K562 (cell line): ENCODE measurements around the gene PANX1. TPM values are rescaled to one million over a fixed set of nuclear protein-coding genes. Genes with fewer than 3 reads are reported as not detected.

Source experiments
- ATAC-seq: fragments of 200-7000 bp; cut with Tn5 transposase; 3 replicates; pipeline ENCODE4 v1.9.1; 2020; ENCODE audit warnings: moderate library complexity
- BruUV-seq: library from RNA; stranded (reverse); fragments of 400-500 nt; replicated peaks from 2 replicates; lab custom pipeline; 2021; lab: Mats Ljungman, UMichigan
- CTCF ChIA-PET: fragments of 300-600 bp; formaldehyde crosslinking; extraction: SDS; loops from one replicate; lab custom pipeline; 2021; ENCODE audit warnings: low intra/inter-chr PET ratio; lab: Yijun Ruan, JAX
- POLR2A ChIA-PET: fragments of 300-600, 350-650 bp; sonication (Branson Sonifier 250); formaldehyde crosslinking; extraction: SDS; loops from one replicate; lab custom pipeline; 2021; ENCODE audit warnings: antibody characterized with exemption, inconsistent platforms; lab: Yijun Ruan, JAX
- DNase-seq, 4 experiments: peaks; one replicate each; pipeline versions ENCODE4 v3.0.0 to v3.0.0-alpha.2; 2011 to 2018; ENCODE audit warnings: low spot score in 3 of 4, mixed read lengths in 3 of 4; ENCODE audit errors: extremely low read depth in 1 of 4
- FAIRE-seq: peaks from 2 replicates; lab custom pipeline; 2011; peaks lifted over from hg19 to GRCh38; lab: Jason Lieb, UNC
- H2AFZ ChIP-seq: 2 replicates; pipeline ENCODE4 v1.6.0; 2011; ENCODE audit warnings: low read depth, low read length, control low read depth, inconsistent platforms
- H3K27ac ChIP-seq: fragments of 200-600 bp; 3 replicates; pipeline ENCODE4 v1.8.0; 2011; ENCODE audit warnings: low read depth, mild to moderate bottlenecking, control low read depth, inconsistent platforms, low read length, moderate library complexity, mixed read lengths; ENCODE audit errors: extremely low read depth
- H3K27me3 ChIP-seq, 2 experiments: fragments of 300-600 bp in 1 of 2; 2 replicates in 1 of 2; 3 replicates in 1 of 2; pipeline versions ENCODE4 v1.6.0 to v1.8.0; 2011; ENCODE audit warnings: inconsistent platforms in 2 of 2, low read length in 2 of 2, mild to moderate bottlenecking in 1 of 2, mixed read lengths in 1 of 2, moderate library complexity in 1 of 2; ENCODE audit not compliant: control insufficient read depth in 2 of 2, insufficient read depth in 2 of 2
- H3K36me3 ChIP-seq: fragments of 300-600 bp; 3 replicates; pipeline ENCODE4 v1.8.0; 2011; ENCODE audit warnings: mild to moderate bottlenecking, low read length, inconsistent platforms; ENCODE audit not compliant: control insufficient read depth, insufficient read depth
- H3K4me1 ChIP-seq, 2 experiments: fragments of 200-600 bp in 1 of 2; replicated peaks in 1 of 2; 2 replicates in 1 of 2; 3 replicates in 1 of 2; pipeline versions ENCODE4 v1.5.1 to v1.8.0; 2011; ENCODE audit warnings: inconsistent platforms in 2 of 2, low read length in 2 of 2, mild to moderate bottlenecking in 1 of 2, mixed read lengths in 1 of 2, moderate library complexity in 1 of 2; ENCODE audit not compliant: control insufficient read depth in 2 of 2, insufficient read depth in 2 of 2
- H3K4me2 ChIP-seq: 2 replicates; pipeline ENCODE4 v1.6.1; 2011; ENCODE audit warnings: low read length, control low read depth, inconsistent platforms, mixed read lengths; ENCODE audit not compliant: insufficient read depth
- H3K4me3 ChIP-seq: fragments of 200-600 bp; sonication (generic), shearing (Covaris generic); 2 replicates; pipeline ENCODE4 v1.5.1; 2016; ENCODE audit warnings: control low read depth, inconsistent platforms
- H3K79me2 ChIP-seq: fragments of 200-600 bp; 3 replicates; pipeline ENCODE4 v1.8.0; 2011; ENCODE audit warnings: low read length, inconsistent platforms; ENCODE audit not compliant: control insufficient read depth, insufficient read depth
- H3K9ac ChIP-seq, 2 experiments: 2 replicates each; pipeline versions ENCODE4 v1.6.0 to v1.6.1; 2011; ENCODE audit warnings: low read depth in 2 of 2, low read length in 2 of 2, control low read depth in 1 of 2, inconsistent platforms in 1 of 2, mild to moderate bottlenecking in 1 of 2, mixed read lengths in 1 of 2; ENCODE audit not compliant: insufficient read depth in 1 of 2
- H3K9me1 ChIP-seq: one replicate; pipeline ENCODE4 v1.6.0; 2011; ENCODE audit warnings: inconsistent platforms, mild to moderate bottlenecking, low read length, moderate library complexity; ENCODE audit not compliant: control insufficient read depth, insufficient read depth
- H3K9me3 ChIP-seq: replicated peaks from 2 replicates; pipeline ENCODE4 v1.5.1; 2011; ENCODE audit warnings: low read depth, low read length, inconsistent platforms; ENCODE audit not compliant: control insufficient read depth, insufficient read depth
- H4K20me1 ChIP-seq: replicated peaks from 2 replicates; pipeline ENCODE4 v1.6.1; 2011; ENCODE audit warnings: low read length, inconsistent platforms, mixed read lengths; ENCODE audit not compliant: control insufficient read depth, insufficient read depth
- CTBP1 ChIP-seq: fragments of 450-650 bp; IDR thresholded peaks from 2 replicates; pipeline ENCODE4 v1.6.1; 2016; ENCODE audit warnings: borderline replicate concordance
- DPF2 ChIP-seq: fragments of 450-650 bp; IDR thresholded peaks from 2 replicates; pipeline ENCODE4 v1.6.1; 2016
- E2F3 ChIP-seq: fragments of 250-450 bp; sonication (Bioruptor Pico); IDR thresholded peaks from 2 replicates; pipeline ENCODE4 v1.4.0; 2020; ENCODE audit warnings: mild to moderate bottlenecking
- ELF1 ChIP-seq: fragments of 200-800 bp; sonication (Bioruptor generic); IDR thresholded peaks from 2 replicates; pipeline ENCODE4 v1.6.1; 2016; ENCODE audit warnings: missing genetic modification characterization, missing compliant biosample characterization
- KDM4B ChIP-seq, 2 experiments: fragments of 450-650 bp in 1 of 2; sonication (generic) in 1 of 2; IDR thresholded peaks; 2 replicates each; pipeline ENCODE4 v1.6.1; 2016 to 2017; ENCODE audit warnings: borderline replicate concordance in 2 of 2, antibody characterized with exemption in 1 of 2, low read depth in 1 of 2, mild to moderate bottlenecking in 1 of 2
- MYNN ChIP-seq, 2 experiments: sonication (generic); formaldehyde crosslinking in 1 of 2; IDR thresholded peaks; 2 replicates each; pipeline versions ENCODE4 v1.5.0 to v1.6.1; 2016 to 2020; ENCODE audit warnings: antibody characterized with exemption in 1 of 2, missing genetic modification reagents in 1 of 2
- NBN ChIP-seq: fragments of 450-650 bp; IDR thresholded peaks from 2 replicates; pipeline ENCODE4 v1.6.1; 2016; ENCODE audit warnings: low read depth, mild to moderate bottlenecking
- NFATC3 ChIP-seq: fragments of 450-650 bp; IDR thresholded peaks from 2 replicates; pipeline ENCODE4 v1.6.1; 2017; ENCODE audit warnings: mild to moderate bottlenecking
- NRF1 ChIP-seq, 2 experiments: fragments of 450-650 bp; IDR thresholded peaks in 1 of 2; conservative IDR thresholded peaks in 1 of 2; 2 replicates each; pipeline ENCODE4 v1.6.1; 2014; ENCODE audit warnings: mild to moderate bottlenecking in 2 of 2
- PHF20 ChIP-seq: fragments of 450-650 bp; IDR thresholded peaks from 2 replicates; pipeline ENCODE4 v1.6.1; 2018; ENCODE audit not compliant: partially characterized antibody
- RUNX1 ChIP-seq: sonication (generic); IDR thresholded peaks from 2 replicates; pipeline ENCODE4 v1.6.1; 2016; ENCODE audit warnings: antibody characterized with exemption, low read depth
- THAP12 ChIP-seq: fragments of 250-450 bp; sonication (Bioruptor Pico); IDR thresholded peaks from 2 replicates; pipeline ENCODE4 v1.9.0; 2021; ENCODE audit warnings: mild to moderate bottlenecking, inconsistent platforms
- XRCC5 ChIP-seq: fragments of 200-400 bp; formaldehyde crosslinking; IDR thresholded peaks from 2 replicates; pipeline ENCODE4 v1.6.1; 2017; ENCODE audit warnings: low read depth, mild to moderate bottlenecking, low read length
- ZNF408 ChIP-seq: fragments of 250-450 bp; sonication (Bioruptor Pico); IDR thresholded peaks from 2 replicates; pipeline ENCODE4 v1.4.0; 2020; ENCODE audit warnings: low read depth, mild to moderate bottlenecking, moderate library complexity
- WGBS: fragments of 100-300 bp; shearing (Covaris generic); methylation state at CpG from one replicate; pipeline ENCODE4 v1.1.6; 2016; ENCODE audit warnings: low coverage, mixed read lengths; ENCODE audit not compliant: insufficient coverage; ENCODE audit errors: missing lambda C conversion rate; 5-methylcytosine and 5-hydroxymethylcytosine counted together
- in situ Hi-C: fragments of 300-500 bp; cut with MboI; formaldehyde crosslinking; loops from 4 replicates; pipeline ENCODE4 v1.15.0; 2018; ENCODE audit warnings: inconsistent platforms, mixed read lengths
- intact Hi-C: fragments of 100-400 bp; cut with micrococcal nuclease; formaldehyde crosslinking; loops from 2 replicates; pipeline ENCODE4 v1.14.2; 2022
- polyA plus RNA-seq, 8 experiments: library from polyadenylated mRNA; depleted of rRNA in 4 of 8; stranded (reverse) in 5 of 8; unstranded in 3 of 8; fragments of >200 nt; fragmentation: Nextera tagmentation in 2 of 8; fragmentation: Illumina TruSeq in 1 of 8; extraction: Ambion mirVana in 2 of 8; extraction: Trizol in 1 of 8; gene quantifications; 2 replicates each; pipeline versions ENCODE4 v1.2.1 to v1.2.3, GENCODE V29; 2011 to 2014; ENCODE audit warnings: inconsistent platforms in 1 of 8, missing spikeins in 1 of 8
- total RNA-seq, 7 experiments: library from RNA; depleted of rRNA in 6 of 7; stranded (reverse); fragments of >200 nt in 6 of 7; fragmentation: Illumina TruSeq in 2 of 7; extraction: Trizol in 2 of 7; gene quantifications; 2 replicates each; pipeline versions ENCODE4 v1.2.1 to v1.2.3, GENCODE V29; 2011 to 2021; ENCODE audit warnings: low replicate concordance in 1 of 7

PANX1 gene
- total and polyA plus RNA-seq, 9 of the 15 experiments (the other 6 are each of a cell fraction or from before 2014, with no cell fraction given) = 1.9 to 14.8 (median 10.1) TPM

- DNase-seq (no peak), ATAC-seq (peak; percentile 80), FAIRE-seq (no peak)
- no peaks in the 10 kb centered on the region for H3K36me3 ChIP-seq
- H3K27ac ChIP-seq = peak overlapping the region; percentile 76
- intact Hi-C loops = no loop called here
- H3K79me2 ChIP-seq = peaks cover 88% of the 10 kb centered on the region
- H3K9me1 ChIP-seq = no peaks in the 10 kb centered on the region
- 41% methylated on average over 12 of the region's 12 CpGs for WGBS
- peak overlapping the region; percentile 87 for H3K4me2 ChIP-seq
- peak overlapping the region; percentile 39 to 89 for H3K9ac ChIP-seq
- ChIA-PET CTCF (no interaction called here), POLR2A (interaction anchor here (1.0 to 1.7 kb wide), 5 partner anchors 10 to 400 kb away, joined by 3 to 8 read pairs (median 4); partner anchors contain the start of genes C11orf54, PANX1 and TAF1D)
- H3K4me3 ChIP-seq = no peak overlapping the region
- H4K20me1 ChIP-seq = no peaks in the 10 kb centered on the region
- no peaks in the 10 kb centered on the region for H3K9me3 ChIP-seq
- BruUV-seq = no TSS peak
- no peaks in the 10 kb centered on the region for H3K27me3 ChIP-seq
- TF ChIP-seq MYNN (IDR thresholded peaks at IDR 0.05) = 0 out of 2 replicates have a peak, but pooled peaks have one; percentile 19
- TF ChIP-seq MYNN (CRISPR knock-in tag; IDR thresholded peaks at IDR 0.05) = no peak
- peak in 1 of 2 experiments; percentile 13; a peak in 2 of 4 replicates for TF ChIP-seq NRF1 (conservative IDR thresholded peaks at IDR 0.05 in 1 of 2, IDR thresholded peaks at IDR 0.05 in 1 of 2)
- TF ChIP-seq XRCC5 = 0 out of 2 replicates have a peak, but pooled peaks have one; percentile 57
- no peak for TF ChIP-seq THAP12 (CRISPR knock-in tag)
- TF ChIP-seq KDM4B (IDR thresholded peaks at IDR 0.05; ENCODE audit: borderline replicate concordance in 2 of 2, low read depth in 1 of 2) = no peak
- no peak for TF ChIP-seq RUNX1
- TF ChIP-seq NFATC3 = no peak
- TF ChIP-seq E2F3 (CRISPR knock-in tag) = 0 out of 2 replicates have a peak, but pooled peaks have one; percentile 7
- no peak for TF ChIP-seq NBN
- no peak for TF ChIP-seq ZNF408 (CRISPR knock-in tag)
- TF ChIP-seq ELF1 (tag) = no peak
- TF ChIP-seq CTBP1 = peak; percentile 10; the same call in 1 of the 2 replicates
- TF ChIP-seq DPF2 = no peak
- TF ChIP-seq PHF20 = no peak
- H2AFZ ChIP-seq = peak overlapping the region; percentile 54
- in situ Hi-C loops = no loop called here
- peaks cover 15 to 30% of the 10 kb centered on the region in 2 experiments for H3K4me1 ChIP-seq
Observed at GRCh38 chr11:94141511-94142307, 13.1 kb downstream of the PANX1 start.
